B cell (primary cell): ENCODE results near the gene UBE2D1. TPM values are rescaled to one million over a fixed set of nuclear protein-coding genes. Genes with fewer than 3 reads are reported as not detected.

Source experiments
- ATAC-seq: fragments of 200-7000 bp; cut with Tn5 transposase; one replicate; pipeline ENCODE4 v1.10.0; 2021; ENCODE audit warnings: low read depth, mild to moderate bottlenecking, moderate number of reproducible peaks, moderate library complexity
- CTCF ChIA-PET: fragments of 350-600 bp; sonication (Branson Sonifier 250); formaldehyde crosslinking; loops from one replicate; lab custom pipeline; 2021; ENCODE audit warnings: antibody characterized with exemption, inconsistent platforms; lab: Charles Lee
- POLR2A ChIA-PET: fragments of 350-600 bp; sonication (Branson Sonifier 250); formaldehyde crosslinking; loops from one replicate; lab custom pipeline; 2021; ENCODE audit warnings: antibody characterized with exemption; lab: Charles Lee
- DNase-seq: peaks from one replicate; pipeline ENCODE4 v3.0.0; 2013
- H2AFZ ChIP-seq: 2 replicates; pipeline ENCODE4 v1.6.1; 2012; ENCODE audit warnings: mild to moderate bottlenecking, low read depth, low read length; ENCODE audit not compliant: insufficient read depth, poor library complexity, severe bottlenecking
- H3K27ac ChIP-seq, 2 donors: 1 replicate in 1 of 2; 2 replicates in 1 of 2; pipeline ENCODE4 v1.5.1; 2012 to 2013; ENCODE audit warnings: low read length in 2 of 2, mild to moderate bottlenecking in 2 of 2, moderate library complexity in 1 of 2
- H3K27me3 ChIP-seq, 4 experiments: fragments of 200-600 bp in 1 of 4; sonication (generic) in 1 of 4; replicated peaks in 1 of 4; 1 replicate in 2 of 4; 2 replicates in 2 of 4; pipeline versions ENCODE4 v1.6.1 to v1.7.0; 2013 to 2016; ENCODE audit warnings: low read length in 3 of 4, mild to moderate bottlenecking in 2 of 4, mixed read lengths in 1 of 4, moderate library complexity in 1 of 4; ENCODE audit not compliant: insufficient read depth in 4 of 4, control insufficient read depth in 3 of 4; ENCODE audit errors: control extremely low read depth in 1 of 4
- H3K36me3 ChIP-seq, 2 experiments: replicated peaks in 1 of 2; 1 replicate in 1 of 2; 2 replicates in 1 of 2; pipeline versions ENCODE4 v1.6.1 to v1.7.1; 2013; ENCODE audit warnings: low read length in 1 of 2; ENCODE audit not compliant: insufficient read depth in 2 of 2, control insufficient read depth in 1 of 2; ENCODE audit errors: control extremely low read depth in 1 of 2, extremely low read depth in 1 of 2
- H3K4me1 ChIP-seq, 2 donors: fragments of 200-600 bp in 1 of 2; sonication (generic) in 1 of 2; 1 replicate in 1 of 2; 2 replicates in 1 of 2; pipeline versions ENCODE4 v1.5.1 to v1.6.1; 2013 to 2017; ENCODE audit warnings: low read length in 2 of 2; ENCODE audit not compliant: control insufficient read depth in 2 of 2, insufficient read depth in 2 of 2
- H3K4me2 ChIP-seq: replicated peaks from 2 replicates; pipeline ENCODE3; 2012; ENCODE audit warnings: mild to moderate bottlenecking, low read depth, low read length; ENCODE audit not compliant: poor library complexity, severe bottlenecking
- H3K4me3 ChIP-seq, 5 experiments: fragments of 200-600 bp in 1 of 5; sonication (generic) in 1 of 5; 1 replicate in 3 of 5; 2 replicates in 2 of 5; pipeline versions ENCODE4 v1.5.1 to v1.7.0; 2011 to 2016; ENCODE audit warnings: low read length in 4 of 5, mild to moderate bottlenecking in 4 of 5, low read depth in 2 of 5, control low read depth in 1 of 5, moderate library complexity in 1 of 5; ENCODE audit not compliant: insufficient read depth in 1 of 5; ENCODE audit errors: control extremely low read depth in 1 of 5, extremely low read depth in 1 of 5
- H3K79me2 ChIP-seq: fragments of 200-600 bp; sonication (generic); one replicate; pipeline ENCODE4 v1.6.0; 2016; ENCODE audit warnings: low read length; ENCODE audit not compliant: control insufficient read depth, insufficient read depth
- H3K9ac ChIP-seq: fragments of 200-600 bp; sonication (generic); 2 replicates; pipeline ENCODE4 v1.6.1; 2017; ENCODE audit warnings: mild to moderate bottlenecking, low read length, moderate library complexity
- H3K9me3 ChIP-seq, 3 donors: one replicate each; pipeline versions ENCODE4 v1.6.1 to v1.7.1; 2013; ENCODE audit warnings: low read length in 2 of 3; ENCODE audit not compliant: control insufficient read depth in 2 of 3, insufficient read depth in 1 of 3; ENCODE audit errors: control extremely low read depth in 1 of 3
- H4K20me1 ChIP-seq: 2 replicates; pipeline ENCODE4 v1.6.0; 2012; ENCODE audit warnings: mild to moderate bottlenecking, low read length; ENCODE audit not compliant: insufficient read depth, control insufficient read depth, poor library complexity, severe bottlenecking
- H3K27ac Mint-ChIP-seq: one replicate; pipeline ENCODE4 v1.8.0; 2021; ENCODE audit warnings: mixed read lengths
- H3K27me3 Mint-ChIP-seq: one replicate; pipeline ENCODE4 v1.8.0; 2021; ENCODE audit warnings: mixed read lengths
- H3K4me1 Mint-ChIP-seq: one replicate; pipeline ENCODE4 v1.8.0; 2021; ENCODE audit warnings: mixed read lengths
- H3K4me3 Mint-ChIP-seq: one replicate; pipeline ENCODE4 v1.8.0; 2021; ENCODE audit warnings: mixed read lengths
- H3K9me3 Mint-ChIP-seq: one replicate; pipeline ENCODE4 v1.8.0; 2022; ENCODE audit warnings: mixed read lengths; ENCODE audit not compliant: insufficient read depth
- EZH2 ChIP-seq: IDR thresholded peaks from 2 replicates; pipeline ENCODE4 v1.6.1; 2012; ENCODE audit warnings: borderline replicate concordance, low read depth, mild to moderate bottlenecking, moderate library complexity, low read length; ENCODE audit not compliant: insufficient read depth, poor library complexity, severe bottlenecking
- WGBS: methylation state at CpG from one replicate; pipeline ENCODE4 v1.1.5; 2013; ENCODE audit warnings: missing lambda C conversion rate; ENCODE audit not compliant: insufficient coverage; 5-methylcytosine and 5-hydroxymethylcytosine counted together
- intact Hi-C: fragments of 100-400 bp; cut with micrococcal nuclease; formaldehyde crosslinking; loops from one replicate; pipeline ENCODE4 v1.10.0; 2022
- polyA plus RNA-seq: library from polyadenylated mRNA; depleted of rRNA; stranded (reverse); fragments of >200 nt; gene quantifications from 2 replicates; pipeline ENCODE4 v1.2.3, GENCODE V29; 2012
- total RNA-seq, 2 donors: library from RNA; stranded (reverse); fragments of 120-200 nt in 1 of 2; gene quantifications; 1 replicate in 1 of 2; 2 replicates in 1 of 2; pipeline versions ENCODE4 v1.2.3 to v1.2.4, GENCODE V29; 2013 to 2022
- TF ChIP-seq, protein P1 (sequence below): fragments of 200-600 bp; IDR thresholded peaks from one replicate; pipeline ENCODE4 v1.8.0; 2022; ENCODE audit warnings: antibody characterized with exemption, mild to moderate bottlenecking

UBE2D1 gene
- total and polyA plus RNA-seq, 2 donors (not counting 1 experiment from before 2014, with no cell fraction given) = 8.5 to 12.6 TPM

DNA sequence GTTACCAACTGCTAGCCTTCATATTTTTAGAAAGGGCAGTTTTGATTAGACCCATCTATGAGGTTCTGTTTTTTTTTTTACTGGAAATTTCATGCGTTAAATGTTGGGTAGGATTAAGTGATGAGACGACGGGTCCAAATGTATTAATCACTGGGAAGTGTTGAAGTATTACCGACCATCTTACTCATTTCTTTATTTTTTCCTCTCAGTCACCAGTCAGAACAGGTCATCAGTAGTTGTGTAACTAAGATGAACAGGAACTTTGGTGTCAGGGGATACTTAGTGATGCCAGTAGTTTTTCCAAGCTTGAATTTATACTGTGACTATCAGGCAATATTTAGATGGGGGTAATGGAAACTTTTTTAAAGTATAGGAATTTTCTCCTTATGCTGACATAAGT is 64.6 kb downstream of the UBE2D1 start:
- no peaks in the 10 kb centered on the region for H3K79me2 ChIP-seq
- Mint-ChIP-seq H3K4me3 (no peak overlapping the region), H3K4me1 (no peaks in the 10 kb centered on the region), H3K9me3 (no peaks in the 10 kb centered on the region), H3K27me3 (no peaks in the 10 kb centered on the region), H3K27ac (no peak overlapping the region)
- no peaks in the 10 kb centered on the region for H3K4me1 ChIP-seq
- no peaks in the 10 kb centered on the region for H4K20me1 ChIP-seq
- DNase-seq (no peak), ATAC-seq (no peak)
- ChIA-PET CTCF (interaction anchor here (1.2 kb wide), 1 partner anchor 108 kb away, joined by 4 read pairs; no protein-coding TSS in a partner anchor), POLR2A (no interaction called here)
- H3K27me3 ChIP-seq = no peaks in the 10 kb centered on the region
- H3K4me2 ChIP-seq = no peak overlapping the region
- no peak overlapping the region for H3K9ac ChIP-seq
- no CpG with 5 or more reads among the region's 4 CpGs for WGBS
- H2AFZ ChIP-seq = no peak overlapping the region
- intact Hi-C loops = no loop called here
- no peaks in the 10 kb centered on the region for H3K9me3 ChIP-seq
- H3K36me3 ChIP-seq = peaks cover 4 to 29% of the 10 kb centered on the region in 2 experiments
- TF ChIP-seq EZH2 = no peak
- TF ChIP-seq, protein P1, sequence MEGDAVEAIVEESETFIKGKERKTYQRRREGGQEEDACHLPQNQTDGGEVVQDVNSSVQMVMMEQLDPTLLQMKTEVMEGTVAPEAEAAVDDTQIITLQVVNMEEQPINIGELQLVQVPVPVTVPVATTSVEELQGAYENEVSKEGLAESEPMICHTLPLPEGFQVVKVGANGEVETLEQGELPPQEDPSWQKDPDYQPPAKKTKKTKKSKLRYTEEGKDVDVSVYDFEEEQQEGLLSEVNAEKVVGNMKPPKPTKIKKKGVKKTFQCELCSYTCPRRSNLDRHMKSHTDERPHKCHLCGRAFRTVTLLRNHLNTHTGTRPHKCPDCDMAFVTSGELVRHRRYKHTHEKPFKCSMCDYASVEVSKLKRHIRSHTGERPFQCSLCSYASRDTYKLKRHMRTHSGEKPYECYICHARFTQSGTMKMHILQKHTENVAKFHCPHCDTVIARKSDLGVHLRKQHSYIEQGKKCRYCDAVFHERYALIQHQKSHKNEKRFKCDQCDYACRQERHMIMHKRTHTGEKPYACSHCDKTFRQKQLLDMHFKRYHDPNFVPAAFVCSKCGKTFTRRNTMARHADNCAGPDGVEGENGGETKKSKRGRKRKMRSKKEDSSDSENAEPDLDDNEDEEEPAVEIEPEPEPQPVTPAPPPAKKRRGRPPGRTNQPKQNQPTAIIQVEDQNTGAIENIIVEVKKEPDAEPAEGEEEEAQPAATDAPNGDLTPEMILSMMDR = no peak
- no peak overlapping the region for H3K27ac ChIP-seq
- no peak overlapping the region for H3K4me3 ChIP-seq

DNA sequence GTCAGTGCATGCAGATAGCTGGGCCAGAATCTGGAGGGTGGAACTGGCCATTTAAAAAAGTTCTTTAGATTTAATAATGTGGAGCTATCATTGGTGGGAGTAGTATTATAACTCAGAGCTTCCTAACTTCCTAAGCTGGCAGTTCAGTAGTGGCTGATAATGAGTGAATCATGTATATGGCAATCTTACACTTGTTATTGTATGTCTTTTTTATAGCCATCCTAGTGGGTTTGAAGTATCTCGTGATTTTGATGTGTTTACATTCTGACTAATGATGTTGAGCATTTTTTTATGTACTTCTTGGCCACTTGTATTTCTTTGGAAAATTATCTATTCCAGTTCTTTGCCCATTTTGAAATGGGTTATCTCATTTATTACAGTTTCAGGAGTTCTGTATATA is 65.8 kb downstream of the UBE2D1 start:
- ATAC-seq = no peak
- H3K27ac ChIP-seq = no peak overlapping the region
- TF ChIP-seq, protein P1 = no peak
- TF ChIP-seq EZH2 = no peak
- no peak overlapping the region for H3K27ac Mint-ChIP-seq
- H3K9me3 Mint-ChIP-seq = no peaks in the 10 kb centered on the region
- H3K4me3 ChIP-seq = no peak overlapping the region
- no peaks in the 10 kb centered on the region for H4K20me1 ChIP-seq
- intact Hi-C loops = no loop called here
- no peaks in the 10 kb centered on the region for H3K27me3 ChIP-seq
- H3K4me1 ChIP-seq = no peaks in the 10 kb centered on the region
- H3K4me3 Mint-ChIP-seq = no peak overlapping the region
- no peak overlapping the region for H3K4me2 ChIP-seq
- no peaks in the 10 kb centered on the region for H3K9me3 ChIP-seq
- H3K9ac ChIP-seq = no peak overlapping the region
- H3K79me2 ChIP-seq = no peaks in the 10 kb centered on the region
- POLR2A ChIA-PET = no interaction called here
- no peaks in the 10 kb centered on the region for H3K4me1 Mint-ChIP-seq
- CTCF ChIA-PET = interaction anchor here (1.2 to 1.3 kb wide), 2 partner anchors 109 to 223 kb away, joined by 4 to 5 read pairs; no protein-coding TSS in a partner anchor
- no peak overlapping the region for H2AFZ ChIP-seq
- no CpG with 5 or more reads among the region's 1 CpG for WGBS
- peaks cover 4 to 20% of the 10 kb centered on the region in 2 experiments for H3K36me3 ChIP-seq
- H3K27me3 Mint-ChIP-seq = no peaks in the 10 kb centered on the region
- DNase-seq = no peak
